Type B pancreatic cell (in vitro differentiated cells): ENCODE results near the gene C1orf35. TPM values are rescaled to one million over a fixed set of nuclear protein-coding genes. Genes with fewer than 3 reads are reported as not detected.
A peak's percentile ranks its signal among the peaks of the same experiment; 100 is the strongest.

Source experiments
- DNase-seq: peaks from one replicate; pipeline ENCODE4 v3.0.0; 2021; ENCODE audit warnings: mixed read lengths; ENCODE audit not compliant: unreplicated experiment; ENCODE audit errors: extremely low spot score
- H3K27ac Mint-ChIP-seq: 2 replicates; pipeline ENCODE4 v1.8.0; 2021; ENCODE audit warnings: mild to moderate bottlenecking, mixed read lengths
- H3K27me3 Mint-ChIP-seq: 2 replicates; pipeline ENCODE4 v1.8.0; 2021; ENCODE audit warnings: mixed read lengths
- H3K36me3 Mint-ChIP-seq: 2 replicates; pipeline ENCODE4 v1.8.0; 2021; ENCODE audit warnings: mixed read lengths
- H3K4me1 Mint-ChIP-seq: one replicate; pipeline ENCODE4 v1.8.0; 2021; ENCODE audit warnings: mixed read lengths; ENCODE audit not compliant: unreplicated experiment
- H3K4me3 Mint-ChIP-seq: 2 replicates; pipeline ENCODE4 v1.8.0; 2021; ENCODE audit warnings: mild to moderate bottlenecking, mixed read lengths
- H3K9me3 Mint-ChIP-seq: 2 replicates; pipeline ENCODE4 v1.8.0; 2021; ENCODE audit warnings: mixed read lengths
- CTCF ChIP-seq: fragments of 200-600 bp; sonication (generic); conservative IDR thresholded peaks from 2 replicates; pipeline ENCODE4 v1.5.0; 2021; ENCODE audit warnings: antibody characterized with exemption, mild to moderate bottlenecking
- total RNA-seq: library from RNA; stranded (reverse); gene quantifications from 2 replicates; pipeline ENCODE4 v1.2.1, GENCODE V29; 2021; ENCODE audit warnings: low replicate concordance

C1orf35 gene
- total RNA-seq, 1 donor from 2014 or later, result 23.3 TPM

DNA sequence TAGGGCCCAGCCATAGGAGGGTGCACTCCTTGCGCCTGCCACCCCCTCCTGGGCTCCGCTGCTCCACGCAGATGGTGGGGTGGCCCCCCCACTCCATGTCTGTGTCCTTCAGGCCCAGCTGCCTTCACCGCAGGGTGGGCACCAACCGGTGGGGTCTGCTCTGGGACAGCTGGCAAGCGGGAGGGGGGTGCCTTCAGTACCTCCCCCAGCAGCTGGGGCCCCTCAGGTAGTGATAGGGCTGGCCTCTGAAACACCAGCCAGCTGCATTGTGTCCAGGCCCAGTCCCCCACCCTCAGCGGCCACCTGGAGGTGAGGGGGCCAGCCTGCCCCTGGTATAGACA lies 47.0 kb upstream of the C1orf35 start:
- H3K27me3 Mint-ChIP-seq, result no peaks in the 10 kb centered on the region
- H3K4me3 Mint-ChIP-seq, result no peak overlapping the region
- no peak for TF ChIP-seq CTCF
- H3K9me3 Mint-ChIP-seq, result no peaks in the 10 kb centered on the region
- no peak overlapping the region for H3K27ac Mint-ChIP-seq
- no peaks in the 10 kb centered on the region for H3K36me3 Mint-ChIP-seq
- no peak for DNase-seq
- H3K4me1 Mint-ChIP-seq, result no peaks in the 10 kb centered on the region

GRCh38 chr1:228149406-228150119 lies 46.4 kb upstream of the C1orf35 start, which contains the start of gene GJC2:
TSS of gene GJC2 (plus strand) at chr1:228149930. CDS start at chr1:228157759, 7,829 bp downstream.
- Mint-ChIP-seq H3K4me1 (no peaks in the 10 kb centered on the region), H3K27me3 (no peaks in the 10 kb centered on the region), H3K9me3 (no peaks in the 10 kb centered on the region), H3K36me3 (no peaks in the 10 kb centered on the region), H3K4me3 (no peak within 1 kb of the TSS), H3K27ac (no peak within 1 kb of the TSS)
- no peak for DNase-seq
- no peak for TF ChIP-seq CTCF

DNA sequence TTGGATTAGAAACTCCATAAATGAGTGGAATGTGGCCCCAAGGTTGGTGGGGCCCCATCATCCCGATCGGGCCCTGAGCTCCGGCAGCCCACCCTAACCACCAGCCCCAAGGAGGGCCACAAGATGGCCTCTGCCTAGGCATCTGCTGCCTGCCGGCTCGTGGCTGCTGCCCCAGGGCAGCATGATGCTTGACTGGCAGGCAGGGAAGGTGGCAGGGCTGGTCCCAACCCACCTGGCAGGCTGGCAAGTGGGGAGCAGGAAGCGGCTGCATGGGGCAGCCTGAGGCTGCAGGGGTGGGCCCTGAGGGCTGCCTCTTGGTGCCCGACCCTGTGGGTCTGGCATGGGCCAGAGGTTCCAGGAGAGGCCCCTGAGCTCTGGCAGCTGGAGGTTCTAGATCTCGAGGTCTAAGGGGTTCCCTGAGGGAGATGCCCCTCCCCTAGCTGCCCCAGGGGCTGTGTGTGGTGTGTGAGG lies 45.8 kb upstream of the C1orf35 start:
- H3K4me1 Mint-ChIP-seq, result peaks cover 2% of the 10 kb centered on the region
- no peak overlapping the region for H3K27ac Mint-ChIP-seq
- DNase-seq, result no peak

DNA sequence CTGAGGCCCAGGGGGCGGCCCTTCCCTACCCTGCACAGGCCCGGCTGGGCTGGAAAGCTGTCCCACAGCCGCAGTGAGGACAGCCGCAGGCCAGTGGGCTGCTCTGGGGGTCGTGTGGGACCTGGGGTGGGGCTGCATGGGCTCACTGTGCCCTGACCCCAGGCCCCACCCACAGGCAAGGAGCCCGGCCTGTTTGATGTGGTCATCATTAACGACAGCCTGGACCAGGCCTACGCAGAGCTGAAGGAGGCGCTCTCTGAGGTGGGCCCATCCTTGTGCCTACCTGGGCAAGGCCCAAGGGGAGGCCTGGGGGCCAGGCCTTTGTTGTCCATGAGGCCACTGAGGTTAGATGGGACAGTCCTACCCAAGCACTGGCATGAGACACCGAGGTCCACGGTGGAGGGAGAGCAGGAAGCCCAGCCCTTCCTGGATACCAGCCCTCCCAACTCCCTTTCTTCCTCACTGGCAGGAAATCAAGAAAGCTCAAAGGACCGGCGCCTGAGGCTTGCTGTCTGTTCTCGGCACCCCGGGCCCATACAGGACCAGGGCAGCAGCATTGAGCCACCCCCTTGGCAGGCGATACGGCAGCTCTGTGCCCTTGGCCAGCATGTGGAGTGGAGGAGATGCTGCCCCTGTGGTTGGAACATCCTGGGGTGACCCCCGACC lies 45.2 kb upstream of the C1orf35 start:
- H3K36me3 Mint-ChIP-seq, result no peaks in the 10 kb centered on the region
- H3K4me3 Mint-ChIP-seq, result no peak overlapping the region
- H3K4me1 Mint-ChIP-seq, result peaks cover 8% of the 10 kb centered on the region
- peak; percentile 58 for DNase-seq
- TF ChIP-seq CTCF, result no peak
- H3K9me3 Mint-ChIP-seq, result no peaks in the 10 kb centered on the region
- no peak overlapping the region for H3K27ac Mint-ChIP-seq
- no peaks in the 10 kb centered on the region for H3K27me3 Mint-ChIP-seq

More for the DNA sequence above, 45.8 kb upstream of the C1orf35 start:
- Mint-ChIP-seq H3K27me3 (no peaks in the 10 kb centered on the region), H3K9me3 (no peaks in the 10 kb centered on the region), H3K36me3 (no peaks in the 10 kb centered on the region), H3K4me3 (no peak overlapping the region)
- no peak for TF ChIP-seq CTCF

GRCh38 chr1:228147768-228148167 lies 44.6 kb upstream of the C1orf35 start:
- Mint-ChIP-seq H3K27me3 (no peaks in the 10 kb centered on the region), H3K4me1 (peaks cover 14% of the 10 kb centered on the region), H3K27ac (no peak overlapping the region), H3K4me3 (no peak overlapping the region), H3K9me3 (no peaks in the 10 kb centered on the region), H3K36me3 (no peaks in the 10 kb centered on the region)
- TF ChIP-seq CTCF, result no peak
- DNase-seq, result no peak
